Upper lobe of left lung (tissue), 6 donors: ENCODE measurements around the gene PQBP1. TPM values are rescaled to one million over a fixed set of nuclear protein-coding genes. Genes with fewer than 3 reads are reported as not detected.
A peak's percentile ranks its signal among the peaks of the same experiment; 100 is the strongest.
"Not testable (repeated sequence)": the region's sequence is repeated elsewhere in the genome, so short reads cannot be mapped to it uniquely, and the experiment has no call there.

Experiments used
- ATAC-seq, 2 donors: fragments of 200-7000 bp; cut with Tn5 transposase; one replicate each; pipeline ENCODE4 v1.9.1; 2022; ENCODE audit warnings: mild to moderate bottlenecking in 2 of 2, moderate library complexity in 2 of 2; ENCODE audit not compliant: low FRiP score in 2 of 2
- DNase-seq, 2 donors: peaks; one replicate each; pipeline ENCODE4 v3.0.0-alpha.2; 2019 to 2020
- H3K27ac ChIP-seq, 4 donors: fragments of 200-600 bp; sonication (generic); one replicate each; pipeline ENCODE4 v1.5.1; 2016 to 2019
- H3K27me3 ChIP-seq, 4 donors: fragments of 200-600 bp; sonication (generic); one replicate each; pipeline ENCODE4 v1.5.1; 2017 to 2019
- H3K36me3 ChIP-seq, 4 donors: fragments of 200-600 bp; sonication (generic); one replicate each; pipeline ENCODE4 v1.5.1; 2016 to 2019
- H3K4me1 ChIP-seq, 4 donors: fragments of 200-600 bp; sonication (generic); one replicate each; pipeline ENCODE4 v1.5.1; 2018 to 2019
- H3K4me3 ChIP-seq, 4 donors: fragments of 200-600 bp; sonication (generic); one replicate each; pipeline ENCODE4 v1.5.1; 2017 to 2019; ENCODE audit warnings: mild to moderate bottlenecking in 2 of 4, moderate library complexity in 1 of 4
- H3K9me3 ChIP-seq, 4 donors: fragments of 200-600 bp; sonication (generic); one replicate each; pipeline ENCODE4 v1.5.1; 2018 to 2019
- EP300 ChIP-seq, 4 donors: sonication (generic); formaldehyde crosslinking; IDR thresholded peaks; one replicate each; pipeline ENCODE4 v1.5.1; 2017; ENCODE audit warnings: antibody characterized with exemption in 4 of 4, control low read depth in 2 of 4
- POLR2A ChIP-seq, 4 donors: fragments of 450-650 bp; IDR thresholded peaks; one replicate each; pipeline ENCODE4 v1.5.1; 2016 to 2017; ENCODE audit warnings: antibody characterized with exemption in 4 of 4, mild to moderate bottlenecking in 2 of 4
- POLR2AphosphoS5 ChIP-seq, 2 donors: sonication (generic); formaldehyde crosslinking; IDR thresholded peaks; one replicate each; pipeline ENCODE4 v1.5.1; 2017; ENCODE audit warnings: antibody characterized with exemption in 2 of 2
- WGBS, 2 donors: methylation state at CpG; one replicate each; pipeline ENCODE4 v1.1.5; 2017 to 2018; 5-methylcytosine and 5-hydroxymethylcytosine counted together
- total RNA-seq, 6 donors: library from RNA; depleted of rRNA in 4 of 6; stranded (reverse); fragments of >200 nt in 4 of 6; gene quantifications; one replicate each; pipeline versions ENCODE4 v1.1.0 to v1.2.1, GENCODE V29; 2016 to 2021
- TF ChIP-seq, protein P1 (sequence below), 6 experiments: fragments of 450-650 bp in 4 of 6; fragments of 200-600 bp in 2 of 6; sonication (generic) in 2 of 6; IDR thresholded peaks; one replicate each; pipeline ENCODE4 v1.5.1; 2016 to 2019; ENCODE audit warnings: antibody characterized with exemption in 6 of 6
- donor health status: DM: no; HTN: no; CAD: no; lungs with moderate emphysema.
- donor health status: DM: no; HTN: yes; CAD: no; lungs with severe emphysema.

The PQBP1 gene, protein sequence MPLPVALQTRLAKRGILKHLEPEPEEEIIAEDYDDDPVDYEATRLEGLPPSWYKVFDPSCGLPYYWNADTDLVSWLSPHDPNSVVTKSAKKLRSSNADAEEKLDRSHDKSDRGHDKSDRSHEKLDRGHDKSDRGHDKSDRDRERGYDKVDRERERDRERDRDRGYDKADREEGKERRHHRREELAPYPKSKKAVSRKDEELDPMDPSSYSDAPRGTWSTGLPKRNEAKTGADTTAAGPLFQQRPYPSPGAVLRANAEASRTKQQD
- 10 to 100 TPM; 49.1 to 76.9 (median 65.2) TPM for total RNA-seq

DNA sequence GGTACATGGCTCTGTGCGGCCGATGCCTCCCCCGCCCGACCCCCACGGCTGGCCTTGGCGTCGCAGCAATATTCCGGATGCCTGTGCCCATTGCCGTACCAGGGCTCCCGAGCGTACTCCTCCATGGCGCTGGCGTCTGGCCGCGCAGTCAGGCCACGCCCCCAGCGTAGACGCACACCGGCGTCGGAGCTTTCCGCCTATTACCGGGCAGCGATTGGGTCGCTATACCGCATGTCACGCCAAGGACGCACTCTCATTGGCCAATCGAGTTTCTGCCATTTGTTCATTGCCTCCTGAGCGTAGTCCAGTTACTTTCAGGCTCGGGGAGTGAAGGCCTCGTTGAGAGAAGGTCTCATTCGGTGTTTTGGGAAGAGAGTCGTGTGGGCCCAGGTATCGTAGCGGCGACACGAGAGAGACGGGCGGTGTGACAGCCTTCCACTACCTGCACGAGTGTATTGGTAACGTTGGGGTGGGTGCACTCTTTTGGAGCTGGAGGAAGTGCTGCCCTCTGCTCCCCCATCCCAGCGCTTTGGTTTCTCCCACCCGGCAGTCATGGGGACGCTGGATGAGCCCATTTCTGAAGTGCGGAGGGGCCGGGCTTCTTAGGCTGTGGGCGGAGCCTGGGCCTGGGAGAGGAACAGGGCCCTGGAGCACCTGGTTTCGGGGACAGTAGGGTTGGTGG is at the start of gene PQBP1, which contains the start of gene TIMM17B:
Gene PQBP1, plus strand, starts transcription at position 306 of the 682 bp plus-strand sequence. CDS start 580 bp downstream, outside the sequence.
Gene TIMM17B, minus strand, starts transcription at position 144 of the 682 bp plus-strand sequence. Its CDS starts 19 bp downstream, at position 125.
- Histone ChIP-seq H3K4me1 (peaks cover 4 to 15% (median 10%) of the 10 kb centered on the region in 4 donors), H3K36me3 (peaks cover 0 to 34% (median 15%) of the 10 kb centered on the region in 4 donors)
- 60% methylated on average over 47 of the region's 49 CpGs; no CpG with 5 or more reads in 1 of the 2 donors for WGBS, 2 donors

DNA sequence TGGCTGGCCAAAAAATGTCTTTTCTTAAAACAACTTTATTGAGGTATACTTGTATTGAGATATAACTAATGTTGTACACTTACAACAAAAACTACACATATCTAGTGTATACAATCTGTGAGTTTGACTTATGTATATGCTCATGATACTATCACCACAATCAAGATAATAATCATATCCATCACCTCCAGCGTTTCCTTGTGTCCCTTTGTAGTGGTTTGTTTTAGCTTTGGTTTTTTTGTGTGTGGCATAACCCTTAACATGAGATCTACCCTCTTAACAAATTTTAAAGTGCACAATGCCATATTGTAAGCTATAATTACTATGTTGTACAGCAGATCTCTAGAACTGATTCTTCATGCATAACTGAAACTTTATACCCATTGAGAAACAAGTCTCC is 48.9 kb upstream of the PQBP1 start:
- Histone ChIP-seq H3K36me3 (no peaks in the 10 kb centered on the region), H3K27ac (no peak overlapping the region), H3K9me3 (no peaks in the 10 kb centered on the region), H3K4me3 (no peak overlapping the region), H3K4me1 (no peaks in the 10 kb centered on the region), H3K27me3 (no peaks in the 10 kb centered on the region)
- DNase-seq (no peak), ATAC-seq (no peak)
- TF ChIP-seq, protein P1, sequence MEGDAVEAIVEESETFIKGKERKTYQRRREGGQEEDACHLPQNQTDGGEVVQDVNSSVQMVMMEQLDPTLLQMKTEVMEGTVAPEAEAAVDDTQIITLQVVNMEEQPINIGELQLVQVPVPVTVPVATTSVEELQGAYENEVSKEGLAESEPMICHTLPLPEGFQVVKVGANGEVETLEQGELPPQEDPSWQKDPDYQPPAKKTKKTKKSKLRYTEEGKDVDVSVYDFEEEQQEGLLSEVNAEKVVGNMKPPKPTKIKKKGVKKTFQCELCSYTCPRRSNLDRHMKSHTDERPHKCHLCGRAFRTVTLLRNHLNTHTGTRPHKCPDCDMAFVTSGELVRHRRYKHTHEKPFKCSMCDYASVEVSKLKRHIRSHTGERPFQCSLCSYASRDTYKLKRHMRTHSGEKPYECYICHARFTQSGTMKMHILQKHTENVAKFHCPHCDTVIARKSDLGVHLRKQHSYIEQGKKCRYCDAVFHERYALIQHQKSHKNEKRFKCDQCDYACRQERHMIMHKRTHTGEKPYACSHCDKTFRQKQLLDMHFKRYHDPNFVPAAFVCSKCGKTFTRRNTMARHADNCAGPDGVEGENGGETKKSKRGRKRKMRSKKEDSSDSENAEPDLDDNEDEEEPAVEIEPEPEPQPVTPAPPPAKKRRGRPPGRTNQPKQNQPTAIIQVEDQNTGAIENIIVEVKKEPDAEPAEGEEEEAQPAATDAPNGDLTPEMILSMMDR (IDR thresholded peaks at IDR 0.05): no peak
- no peak for TF ChIP-seq POLR2AphosphoS5 (IDR thresholded peaks at IDR 0.05)
- TF ChIP-seq EP300 (IDR thresholded peaks at IDR 0.05): no peak
- no peak for TF ChIP-seq POLR2A (IDR thresholded peaks at IDR 0.05)
- 30 to 58% methylated on average over 1 of the region's 1 CpG for WGBS, 2 donors

More for the DNA sequence above, at the start of gene PQBP1, which contains the start of gene TIMM17B:
- peak; percentile 97 to 98 for ATAC-seq
- Histone ChIP-seq H3K27ac (peak within 1 kb of the TSS; percentile 95 to 96 (median 96)), H3K9me3 (peaks cover 0 to 3% (median 0%) of the 10 kb centered on the region in 4 donors), H3K27me3 (no peaks in the 10 kb centered on the region), H3K4me3 (peak within 1 kb of the TSS; percentile 36 to 72 (median 68))
- TF ChIP-seq, protein P1 (IDR thresholded peaks at IDR 0.05): no peak
- TF ChIP-seq POLR2A (IDR thresholded peaks at IDR 0.05): peak in 3 of 4 donors; percentile 71 to 87 (median 74)
- TF ChIP-seq POLR2AphosphoS5 (IDR thresholded peaks at IDR 0.05): peak; percentile 75 to 89
- no peak for TF ChIP-seq EP300 (IDR thresholded peaks at IDR 0.05)
- DNase-seq: peak; percentile 90 to 95

DNA sequence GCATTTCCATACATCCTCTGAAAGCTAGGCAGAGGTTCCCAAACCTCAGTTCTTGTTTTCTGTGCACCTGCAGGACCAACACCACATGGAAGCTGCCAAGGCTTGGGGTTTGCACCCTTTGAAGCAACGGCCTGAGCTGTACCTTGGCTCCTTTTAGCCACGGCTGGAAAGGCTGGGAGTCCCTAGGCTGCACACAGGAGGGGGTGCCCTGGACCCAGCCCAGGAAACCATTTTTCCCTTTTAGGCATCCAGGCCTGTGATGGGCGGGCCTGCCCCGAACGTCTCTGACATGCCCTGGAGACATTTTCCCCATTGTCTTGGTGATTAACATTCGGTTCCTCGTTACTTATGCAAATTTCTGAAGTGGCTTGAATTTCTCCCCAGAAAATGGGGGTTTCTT is 44.9 kb upstream of the PQBP1 start:
- H3K4me3 ChIP-seq: no peak overlapping the region
- no peak for TF ChIP-seq EP300 (IDR thresholded peaks at IDR 0.05)
- TF ChIP-seq POLR2A (IDR thresholded peaks at IDR 0.05): no peak
- TF ChIP-seq, protein P1 (IDR thresholded peaks at IDR 0.05): no peak
- no peak for TF ChIP-seq POLR2AphosphoS5 (IDR thresholded peaks at IDR 0.05)
- H3K9me3 ChIP-seq: no peaks in the 10 kb centered on the region
- H3K36me3 ChIP-seq: no peaks in the 10 kb centered on the region
- H3K27ac ChIP-seq: no peak overlapping the region
- H3K4me1 ChIP-seq: no peaks in the 10 kb centered on the region
- no peaks in the 10 kb centered on the region for H3K27me3 ChIP-seq
- DNase-seq: no peak
- WGBS, 2 donors: 76 to 88% methylated on average over 5 to 6 of the region's 7 CpGs
- ATAC-seq: no peak

DNA sequence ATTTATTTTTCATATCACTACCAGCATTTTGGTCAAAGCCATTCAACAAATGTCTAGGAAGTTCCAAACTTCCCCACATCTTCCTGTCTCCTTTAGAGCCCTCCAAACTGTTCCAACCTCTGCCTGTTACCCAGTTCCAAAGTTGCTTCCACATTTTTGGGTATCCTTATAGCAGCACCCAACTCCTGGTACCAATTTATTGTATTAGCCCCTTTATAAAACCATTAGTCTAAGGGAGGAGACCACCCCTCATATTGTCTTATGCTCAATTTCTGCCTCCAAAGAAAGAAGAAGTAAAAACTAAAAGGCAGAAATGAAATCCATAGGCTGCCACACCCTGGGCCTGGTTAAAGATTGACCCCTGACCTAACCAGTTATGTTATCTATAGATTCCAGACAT is 44.2 kb upstream of the PQBP1 start:
- not testable (repeated sequence) for H3K36me3 ChIP-seq, H3K9me3 ChIP-seq, DNase-seq, H3K4me1 ChIP-seq, H3K4me3 ChIP-seq, H3K27ac ChIP-seq, ATAC-seq, H3K27me3 ChIP-seq

DNA sequence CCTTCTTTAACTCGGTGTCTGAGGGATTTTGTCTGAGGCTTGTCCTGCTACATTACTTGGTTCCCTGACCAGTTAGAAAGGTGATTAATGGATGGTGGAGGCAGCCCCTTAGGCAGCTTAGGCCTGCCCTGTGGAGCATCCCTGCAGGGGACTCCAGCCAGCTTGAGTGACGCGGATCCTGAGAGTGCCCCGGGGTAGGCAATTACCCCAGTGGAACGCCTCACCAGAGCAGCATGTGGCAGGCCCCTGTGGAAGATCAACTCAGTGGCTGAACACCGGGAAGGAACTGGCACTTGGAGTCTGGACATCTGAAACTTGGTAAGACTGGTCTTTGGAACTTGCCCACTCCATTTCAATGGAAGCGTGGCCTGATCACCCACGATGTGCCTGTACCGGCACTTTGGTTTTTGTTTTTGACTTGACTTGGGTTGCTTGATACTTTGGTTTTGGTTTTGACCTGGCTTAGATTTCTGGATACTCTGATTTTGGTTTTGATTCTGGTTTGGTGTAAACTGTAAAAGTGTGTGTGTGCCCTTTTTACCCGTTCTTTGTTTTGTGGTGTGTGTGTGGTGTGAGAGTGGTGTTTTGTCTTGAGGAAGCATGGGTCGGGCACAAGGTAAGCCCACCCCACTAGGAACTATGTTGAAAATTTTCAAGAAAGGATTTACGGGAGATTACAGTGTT is 43.5 kb upstream of the PQBP1 start:
- not testable (repeated sequence) for H3K27me3 ChIP-seq, H3K27ac ChIP-seq, H3K9me3 ChIP-seq, DNase-seq, H3K4me3 ChIP-seq, H3K36me3 ChIP-seq, ATAC-seq, H3K4me1 ChIP-seq
- whole genome bisulfite sequencing, 2 donors: 87 to 98% methylated on average over 6 to 11 of the region's 12 CpGs
